HCT116 (cell line): ENCODE measurements around the gene DOCK4. TPM values are rescaled to one million over a fixed set of nuclear protein-coding genes. Genes with fewer than 3 reads are reported as not detected.

Experiments used
- ATAC-seq: fragments of 200-7000 bp; cut with Tn5 transposase; 2 replicates; pipeline ENCODE4 v1.9.1; 2020; ENCODE audit warnings: mild to moderate bottlenecking, moderate library complexity
- BruUV-seq: library from RNA; stranded (reverse); fragments of 400-500 nt; replicated peaks from 2 replicates; lab custom pipeline; 2021; lab: Mats Ljungman, UMichigan
- CTCF ChIA-PET: fragments of 300-600 bp; sonication (Branson Sonifier 250); formaldehyde crosslinking; loops from one replicate; lab custom pipeline; 2021; ENCODE audit warnings: antibody characterized with exemption; lab: Charles Lee
- POLR2A ChIA-PET: fragments of 300-600, 350-600 bp; sonication (Branson Sonifier 250); formaldehyde crosslinking; loops from one replicate; lab custom pipeline; 2021; ENCODE audit warnings: antibody characterized with exemption; lab: Charles Lee
- RAD21 ChIA-PET, 2 experiments: fragments of 300-600 bp; sonication (Branson Sonifier 250); formaldehyde crosslinking; loops; one replicate each; lab custom pipeline; 2023; ENCODE audit warnings: low total read pairs in 2 of 2; ENCODE audit not compliant: uncharacterized antibody in 2 of 2, unreplicated experiment in 2 of 2, low non-redundant PET in 1 of 2; lab: Charles Lee
- DNase-seq: peaks from one replicate; pipeline ENCODE4 v3.0.0-alpha.2; 2010; ENCODE audit warnings: low read depth, low spot score
- H2AFZ ChIP-seq: fragments of 200-600 bp; shearing (Covaris generic), sonication (generic); 2 replicates; pipeline ENCODE4 v1.6.1; 2017; ENCODE audit warnings: low read depth, mixed run types, mixed read lengths, antibody characterized with exemption, low read length; ENCODE audit not compliant: poor library complexity, severe bottlenecking
- H3K27ac ChIP-seq: 2 replicates; pipeline ENCODE4 v1.5.1; 2012; ENCODE audit warnings: low read depth, low read length
- H3K27me3 ChIP-seq: fragments of 200-600 bp; sonication (generic); 2 replicates; pipeline ENCODE4 v1.6.1; 2016; ENCODE audit warnings: mixed run types, low read length, mixed read lengths; ENCODE audit not compliant: insufficient read depth
- H3K36me3 ChIP-seq, 2 experiments: fragments of 200-500 bp in 1 of 2; fragments of 200-600 bp in 1 of 2; sonication (Bioruptor generic) in 1 of 2; sonication (generic) in 1 of 2; 2 replicates each; pipeline versions ENCODE4 v1.5.1 to v1.6.1; 2014 to 2016; ENCODE audit warnings: low read length in 2 of 2, inconsistent platforms in 1 of 2, mixed read lengths in 1 of 2, mixed run types in 1 of 2; ENCODE audit not compliant: insufficient read depth in 2 of 2, control insufficient read depth in 1 of 2
- H3K4me1 ChIP-seq, 2 experiments: fragments of 200-600 bp in 1 of 2; sonication (generic) in 1 of 2; 2 replicates each; pipeline versions ENCODE4 v1.5.1 to v1.6.1; 2012 to 2017; ENCODE audit warnings: low read length in 2 of 2, inconsistent platforms in 1 of 2, mild to moderate bottlenecking in 1 of 2, mixed read lengths in 1 of 2, mixed run types in 1 of 2, moderate library complexity in 1 of 2; ENCODE audit not compliant: insufficient read depth in 2 of 2, control insufficient read depth in 1 of 2
- H3K4me2 ChIP-seq: fragments of 200-600 bp; sonication (generic); 2 replicates; pipeline ENCODE4 v1.6.1; 2017; ENCODE audit warnings: mixed run types, low read length, mixed read lengths
- H3K4me3 ChIP-seq, 2 experiments: fragments of 200-600 bp in 1 of 2; sonication (generic) in 1 of 2; replicated peaks in 1 of 2; 2 replicates each; pipeline ENCODE4 v1.5.1; 2011 to 2016; ENCODE audit warnings: low read length in 2 of 2, control low read depth in 1 of 2, low read depth in 1 of 2, mild to moderate bottlenecking in 1 of 2, mixed read lengths in 1 of 2, mixed run types in 1 of 2
- H3K79me2 ChIP-seq: fragments of 200-600 bp; sonication (generic); 2 replicates; pipeline ENCODE4 v1.6.1; 2017; ENCODE audit warnings: mild to moderate bottlenecking, mixed run types, low read length, moderate library complexity, mixed read lengths; ENCODE audit not compliant: insufficient read depth
- H3K9ac ChIP-seq: fragments of 200-600 bp; sonication (generic); 2 replicates; pipeline ENCODE4 v1.6.1; 2016; ENCODE audit warnings: low read length, mixed read lengths
- H3K9me2 ChIP-seq: fragments of 200-600 bp; sonication (generic), shearing (Covaris generic); 2 replicates; pipeline ENCODE4 v1.6.1; 2017; ENCODE audit warnings: mixed run types, mild to moderate bottlenecking, moderate library complexity; ENCODE audit not compliant: insufficient read depth
- H3K9me3 ChIP-seq, 2 experiments: fragments of 200-500 bp in 1 of 2; fragments of 200-600 bp in 1 of 2; sonication (Bioruptor generic) in 1 of 2; sonication (generic) in 1 of 2; 2 replicates each; pipeline ENCODE4 v1.6.1; 2014 to 2017; ENCODE audit warnings: low read length in 2 of 2, mixed read lengths in 2 of 2, inconsistent platforms in 1 of 2, low read depth in 1 of 2, mild to moderate bottlenecking in 1 of 2, mixed run types in 1 of 2, moderate library complexity in 1 of 2; ENCODE audit not compliant: control insufficient read depth in 1 of 2, insufficient read depth in 1 of 2
- H4K20me1 ChIP-seq: fragments of 200-600 bp; sonication (generic), shearing (Covaris generic); 2 replicates; pipeline ENCODE4 v1.6.1; 2017; ENCODE audit warnings: mixed run types, mild to moderate bottlenecking, moderate library complexity; ENCODE audit not compliant: insufficient read depth
- CBX3 ChIP-seq: IDR thresholded peaks from 2 replicates; pipeline ENCODE4 v1.6.1; 2012; ENCODE audit warnings: low read depth
- CEBPB ChIP-seq: IDR thresholded peaks from 2 replicates; pipeline ENCODE4 v1.6.1; 2012; ENCODE audit warnings: low read depth
- EZH2 ChIP-seq: fragments of 200-600 bp; sonication (generic); IDR thresholded peaks from 2 replicates; pipeline ENCODE4 v1.6.1; 2017; ENCODE audit warnings: antibody characterized with exemption, mixed run types
- FOSL1 ChIP-seq: IDR thresholded peaks from 2 replicates; pipeline ENCODE4 v1.6.1; 2012; ENCODE audit warnings: low read depth
- JUND ChIP-seq: IDR thresholded peaks from 2 replicates; pipeline ENCODE4 v1.6.1; 2012
- MAX ChIP-seq: IDR thresholded peaks from 2 replicates; pipeline ENCODE4 v1.6.1; 2012
- POLR2A ChIP-seq: IDR thresholded peaks from 2 replicates; pipeline ENCODE4 v1.7.0; 2011; ENCODE audit warnings: borderline replicate concordance; ENCODE audit not compliant: insufficient read depth, insufficient read length; ENCODE audit errors: extremely low read depth
- POLR2AphosphoS5 ChIP-seq: IDR thresholded peaks from 2 replicates; pipeline ENCODE4 v1.6.1; 2011; ENCODE audit warnings: mild to moderate bottlenecking, low read depth, low read length, moderate library complexity
- REST ChIP-seq: IDR thresholded peaks from 2 replicates; pipeline ENCODE4 v1.6.1; 2012; ENCODE audit warnings: low read depth
- SRF ChIP-seq: IDR thresholded peaks from 2 replicates; pipeline ENCODE4 v1.6.1; 2012; ENCODE audit warnings: low read depth
- ZBTB33 ChIP-seq: IDR thresholded peaks from 2 replicates; pipeline ENCODE4 v1.6.1; 2011; ENCODE audit warnings: mild to moderate bottlenecking, low read length, moderate library complexity; ENCODE audit not compliant: insufficient replicate concordance; ENCODE audit errors: extremely low read depth
- ZFX ChIP-seq: fragments of 450-650 bp; IDR thresholded peaks from 2 replicates; pipeline ENCODE4 v1.6.1; 2017
- ZNF274 ChIP-seq: fragments of 200-500 bp; sonication (Bioruptor generic); IDR thresholded peaks from 2 replicates; pipeline ENCODE4 v1.6.1; 2014; ENCODE audit warnings: mild to moderate bottlenecking, low read depth, low read length, inconsistent platforms
- intact Hi-C: fragments of 100-400 bp; cut with micrococcal nuclease; formaldehyde crosslinking; loops from 2 replicates; pipeline ENCODE4 v1.10.0; 2022
- total RNA-seq: library from RNA; stranded (reverse); gene quantifications from one replicate; pipeline ENCODE4 v1.2.1, GENCODE V29; 2021; ENCODE audit not compliant: unreplicated experiment

DOCK4 gene
- total RNA-seq, 1 experiment from 2014 or later, result 2.2 TPM

- Histone ChIP-seq H3K4me2 (no peak overlapping the region), H3K4me1 (no peaks in the 10 kb centered on the region), H3K27me3 (no peaks in the 10 kb centered on the region)
- no TSS peak for BruUV-seq
- POLR2A ChIA-PET, result no interaction called here
- TF ChIP-seq ZNF274 (no peak), MAX (no peak), POLR2A (no peak), SRF (no peak)
- TF ChIP-seq, all 23 proteins: peak for 0
- no peak overlapping the region for H3K27ac ChIP-seq
- H3K4me3 ChIP-seq, result no peak overlapping the region
- H4K20me1 ChIP-seq, result no peaks in the 10 kb centered on the region
- no peak for DNase-seq
- intact Hi-C loops, result no loop called here
- H3K9ac ChIP-seq, result no peak overlapping the region
- ChIA-PET CTCF (no interaction called here), RAD21 (no interaction called here)
- H3K36me3 ChIP-seq, result no peaks in the 10 kb centered on the region
- no peaks in the 10 kb centered on the region for H3K9me3 ChIP-seq
- H3K9me2 ChIP-seq, result no peaks in the 10 kb centered on the region
- ATAC-seq, result no peak
- H2AFZ ChIP-seq, result no peak overlapping the region
- H3K79me2 ChIP-seq, result no peaks in the 10 kb centered on the region
These were observed 43.9 kb downstream of the DOCK4 start for GRCh38 chr7:112162142-112162766.

- Histone ChIP-seq H3K4me2 (no peak overlapping the region), H3K27me3 (no peaks in the 10 kb centered on the region)
- TF ChIP-seq REST, result no peak
- TF ChIP-seq ZBTB33, result no peak
- TF ChIP-seq ZNF274, result no peak
- TF ChIP-seq POLR2AphosphoS5, result no peak
- no peak for TF ChIP-seq JUND
- no peak for TF ChIP-seq SRF
- no peak for TF ChIP-seq EZH2
- TF ChIP-seq CBX3, result no peak
- no peak for TF ChIP-seq ZFX
- TF ChIP-seq CEBPB, result no peak
- no peak for TF ChIP-seq FOSL1
These were observed 44.7 kb downstream of the DOCK4 start for GRCh38 chr7:112161253-112162141.

More at GRCh38 chr7:112161253-112162141, 44.7 kb downstream of the DOCK4 start:
- Histone ChIP-seq H3K9ac (no peak overlapping the region), H3K79me2 (no peaks in the 10 kb centered on the region), H3K36me3 (no peaks in the 10 kb centered on the region), H3K9me3 (no peaks in the 10 kb centered on the region), H4K20me1 (no peaks in the 10 kb centered on the region), H3K9me2 (no peaks in the 10 kb centered on the region), H3K4me1 (no peaks in the 10 kb centered on the region), H3K27ac (no peak overlapping the region), H2AFZ (no peak overlapping the region), H3K4me3 (no peak overlapping the region)
- CTCF ChIA-PET, result no interaction called here
- RAD21 ChIA-PET, result no interaction called here
- BruUV-seq, result no TSS peak
- no peak for ATAC-seq
- POLR2A ChIA-PET, result no interaction called here
- intact Hi-C loops, result no loop called here
- no peak for DNase-seq
